Neuronal stem cell (in vitro differentiated cells): ENCODE results near the gene ETDA.
"Not testable (repeated sequence)": the region's sequence is repeated elsewhere in the genome, so short reads cannot be mapped to it uniquely, and the experiment has no call there.

Experiments used
- DNase-seq: peaks from one replicate; pipeline ENCODE4 v3.0.0-alpha.2; 2013; ENCODE audit warnings: low spot score
- H2AFZ ChIP-seq: one replicate; pipeline ENCODE4 v1.6.1; 2013; ENCODE audit warnings: mild to moderate bottlenecking, low read length, inconsistent platforms
- H2AK5ac ChIP-seq: 2 replicates; pipeline ENCODE4 v1.6.1; 2013; ENCODE audit warnings: low read depth, mild to moderate bottlenecking, inconsistent platforms, low read length, moderate library complexity, mixed read lengths
- H2BK120ac ChIP-seq: 2 replicates; pipeline ENCODE4 v1.6.1; 2013; ENCODE audit warnings: low read depth, mild to moderate bottlenecking, inconsistent platforms, low read length, moderate library complexity, mixed read lengths
- H2BK12ac ChIP-seq: one replicate; pipeline ENCODE4 v1.6.1; 2013; ENCODE audit warnings: low read length, inconsistent platforms
- H2BK15ac ChIP-seq: 2 replicates; pipeline ENCODE4 v1.6.1; 2013; ENCODE audit warnings: mild to moderate bottlenecking, low read length, inconsistent platforms, mixed read lengths
- H2BK5ac ChIP-seq: one replicate; pipeline ENCODE4 v1.6.1; 2013; ENCODE audit warnings: inconsistent platforms, mild to moderate bottlenecking, low read length, moderate library complexity
- H3K14ac ChIP-seq: one replicate; pipeline ENCODE4 v1.6.1; 2013; ENCODE audit warnings: low read length, inconsistent platforms
- H3K18ac ChIP-seq: 2 replicates; pipeline ENCODE4 v1.6.1; 2013; ENCODE audit warnings: low read length, inconsistent platforms
- H3K23ac ChIP-seq: 2 replicates; pipeline ENCODE4 v1.6.1; 2013; ENCODE audit warnings: low read depth, mild to moderate bottlenecking, mixed read lengths, low read length, inconsistent platforms; ENCODE audit not compliant: poor library complexity
- H3K27ac ChIP-seq: replicated peaks from 3 replicates; pipeline ENCODE4 v1.5.1; 2013; ENCODE audit warnings: low read length, inconsistent platforms
- H3K27me3 ChIP-seq, 3 experiments: 2 replicates each; pipeline ENCODE4 v1.6.1; 2013; ENCODE audit warnings: low read length in 3 of 3, mild to moderate bottlenecking in 2 of 3, inconsistent platforms in 1 of 3, low read depth in 1 of 3, mixed read lengths in 1 of 3, moderate library complexity in 1 of 3; ENCODE audit not compliant: control insufficient read depth in 3 of 3, insufficient read depth in 3 of 3
- H3K36me3 ChIP-seq, 2 donors: replicated peaks in 1 of 2; 2 replicates each; pipeline ENCODE4 v1.6.1; 2013; ENCODE audit warnings: low read length in 2 of 2; ENCODE audit not compliant: control insufficient read depth in 2 of 2, insufficient read depth in 2 of 2
- H3K4ac ChIP-seq: 2 replicates; pipeline ENCODE4 v1.6.1; 2013; ENCODE audit warnings: inconsistent platforms, mild to moderate bottlenecking, low read length, moderate library complexity
- H3K4me1 ChIP-seq, 2 donors: 1 replicate in 1 of 2; 2 replicates in 1 of 2; pipeline ENCODE4 v1.6.1; 2013; ENCODE audit warnings: low read length in 2 of 2, low read depth in 1 of 2; ENCODE audit not compliant: control insufficient read depth in 2 of 2, insufficient read depth in 1 of 2
- H3K4me2 ChIP-seq: one replicate; pipeline ENCODE4 v1.6.1; 2013; ENCODE audit warnings: mild to moderate bottlenecking, low read length, inconsistent platforms; ENCODE audit not compliant: insufficient read depth, poor library complexity, severe bottlenecking
- H3K4me3 ChIP-seq, 2 donors: 2 replicates each; pipeline ENCODE4 v1.5.1; 2013; ENCODE audit warnings: low read length in 2 of 2, mild to moderate bottlenecking in 2 of 2, inconsistent platforms in 1 of 2, moderate library complexity in 1 of 2
- H3K79me1 ChIP-seq: one replicate; pipeline ENCODE4 v1.6.1; 2013; ENCODE audit warnings: low read depth, mild to moderate bottlenecking, inconsistent platforms, low read length, moderate library complexity
- H3K9ac ChIP-seq: one replicate; pipeline ENCODE4 v1.6.1; 2013; ENCODE audit warnings: mild to moderate bottlenecking, low read depth, low read length, inconsistent platforms; ENCODE audit not compliant: poor library complexity
- H3K9me3 ChIP-seq, 2 donors: replicated peaks in 1 of 2; 2 replicates each; pipeline versions ENCODE3 to v1.6.1; 2013; ENCODE audit warnings: low read length in 2 of 2, mild to moderate bottlenecking in 2 of 2, inconsistent platforms in 1 of 2, low read depth in 1 of 2, mixed read lengths in 1 of 2, moderate library complexity in 1 of 2; ENCODE audit not compliant: control insufficient read depth in 2 of 2, insufficient read depth in 1 of 2
- H4K8ac ChIP-seq: one replicate; pipeline ENCODE4 v1.6.1; 2013; ENCODE audit warnings: low read depth, mild to moderate bottlenecking, inconsistent platforms, low read length, moderate library complexity
- H4K91ac ChIP-seq: one replicate; pipeline ENCODE4 v1.6.1; 2013; ENCODE audit warnings: low read length, low read depth, mild to moderate bottlenecking, inconsistent platforms; ENCODE audit not compliant: poor library complexity
- WGBS, 2 donors: extraction: QIAGEN DNeasy Blood & Tissue Kit; methylation state at CpG; one replicate each; pipeline ENCODE4 v1.1.7; 2013; ENCODE audit warnings: missing lambda C conversion rate in 2 of 2, mixed read lengths in 1 of 2; ENCODE audit not compliant: insufficient read length in 2 of 2, insufficient replicate concordance in 1 of 2; ENCODE audit errors: extremely low coverage in 2 of 2; 5-methylcytosine and 5-hydroxymethylcytosine counted together

Gene ETDA

DNA sequence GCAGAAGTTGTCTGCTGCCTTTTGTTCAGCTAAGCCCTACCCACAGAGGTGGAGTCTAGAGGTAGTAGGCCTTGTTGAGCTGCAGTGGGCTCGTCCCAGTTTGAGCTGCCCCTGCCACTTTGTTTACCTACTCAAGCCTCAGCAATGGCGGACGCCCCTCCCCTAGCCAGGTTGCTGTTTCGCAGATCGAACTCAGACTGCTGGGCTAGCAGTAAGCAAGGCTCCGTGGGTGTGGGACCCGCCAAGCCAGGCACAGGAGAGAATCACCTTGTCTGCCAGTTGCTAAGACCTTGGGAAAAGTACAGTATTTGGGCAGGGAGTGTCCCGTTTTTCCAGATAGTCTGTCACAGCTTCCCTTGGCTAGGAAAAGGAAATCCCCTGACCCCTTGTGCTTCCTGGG lies 11.5 kb downstream of the ETDA start:
- H3K18ac ChIP-seq, H4K91ac ChIP-seq, H3K4me3 ChIP-seq, H2AFZ ChIP-seq, H2AK5ac ChIP-seq, H3K9me3 ChIP-seq, DNase-seq, H3K23ac ChIP-seq, H3K4me2 ChIP-seq, H2BK15ac ChIP-seq, H2BK120ac ChIP-seq, H3K4me1 ChIP-seq, H3K79me1 ChIP-seq, H3K14ac ChIP-seq, H2BK5ac ChIP-seq, H3K27me3 ChIP-seq, H2BK12ac ChIP-seq, H3K36me3 ChIP-seq, H3K27ac ChIP-seq, H3K4ac ChIP-seq, H4K8ac ChIP-seq, H3K9ac ChIP-seq: not testable (repeated sequence)
- no CpG with 5 or more reads among the region's 8 CpGs for WGBS, 2 donors

DNA sequence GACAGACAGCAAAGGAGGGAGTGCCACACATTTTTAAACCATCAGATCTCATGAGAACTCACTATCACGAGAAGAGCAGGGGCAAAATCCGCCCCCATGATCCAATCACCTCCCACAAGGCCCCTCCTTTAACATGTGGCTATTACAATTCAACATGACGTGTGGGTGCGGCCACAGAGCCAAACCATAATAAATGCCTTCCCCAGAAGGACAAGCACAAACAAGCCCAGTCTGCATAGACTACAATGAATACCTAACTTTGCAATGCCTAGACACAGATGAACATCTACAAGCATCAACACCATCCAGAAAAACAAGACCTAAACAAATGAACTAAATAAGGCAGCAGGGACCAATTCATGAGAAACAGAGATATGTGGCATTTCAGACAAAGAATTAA lies 12.3 kb downstream of the ETDA start:
- H3K4me3 ChIP-seq: no peak overlapping the region
- H3K27ac ChIP-seq: no peak overlapping the region
- no peak overlapping the region for H2BK5ac ChIP-seq
- no peak overlapping the region for H4K8ac ChIP-seq
- no peak for DNase-seq
- no peaks in the 10 kb centered on the region for H3K9me3 ChIP-seq
- no CpG with 5 or more reads among the region's 4 CpGs for WGBS, 2 donors
- no peak overlapping the region for H3K9ac ChIP-seq
- no peaks in the 10 kb centered on the region for H3K27me3 ChIP-seq
- no peaks in the 10 kb centered on the region for H3K36me3 ChIP-seq
- H2BK12ac ChIP-seq: no peak overlapping the region
- H3K18ac ChIP-seq: no peak overlapping the region
- no peak overlapping the region for H4K91ac ChIP-seq
- H2BK15ac ChIP-seq: no peak overlapping the region
- H2BK120ac ChIP-seq: no peak overlapping the region
- H3K4me1 ChIP-seq: no peaks in the 10 kb centered on the region
- no peak overlapping the region for H3K4ac ChIP-seq
- no peak overlapping the region for H2AK5ac ChIP-seq
- H3K79me1 ChIP-seq: no peaks in the 10 kb centered on the region
- no peak overlapping the region for H3K23ac ChIP-seq
- no peak overlapping the region for H3K4me2 ChIP-seq
- no peak overlapping the region for H3K14ac ChIP-seq
- H2AFZ ChIP-seq: no peak overlapping the region

DNA sequence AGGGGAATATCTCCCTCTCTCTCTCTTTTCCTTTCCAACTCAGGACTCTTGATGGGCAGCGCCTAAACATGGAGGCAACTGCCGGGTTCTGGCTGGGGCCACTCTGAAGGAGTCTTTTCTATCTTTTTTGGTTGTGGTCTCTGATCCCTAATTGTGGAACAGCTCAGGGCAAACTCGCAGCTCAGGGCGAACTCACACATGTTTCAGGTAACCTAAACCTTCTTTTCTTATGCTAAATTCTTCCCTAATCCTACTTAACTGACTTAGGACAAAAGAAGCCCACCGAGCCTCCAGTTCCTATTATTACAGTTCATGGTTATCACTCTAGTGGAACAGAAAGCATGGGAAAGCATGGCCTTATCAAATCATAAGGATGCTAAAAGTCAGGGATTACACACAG lies 21.3 kb downstream of the ETDA start:
- no peaks in the 10 kb centered on the region for H3K79me1 ChIP-seq
- no peak overlapping the region for H2BK120ac ChIP-seq
- no peaks in the 10 kb centered on the region for H3K36me3 ChIP-seq
- H3K4me3 ChIP-seq: no peak overlapping the region
- no peak overlapping the region for H4K91ac ChIP-seq
- no peak overlapping the region for H2BK15ac ChIP-seq
- H2AK5ac ChIP-seq: no peak overlapping the region
- no peak overlapping the region for H2AFZ ChIP-seq
- no peak overlapping the region for H3K27ac ChIP-seq
- WGBS, 2 donors: no CpG with 5 or more reads among the region's 5 CpGs
- H3K9ac ChIP-seq: no peak overlapping the region
- no peak overlapping the region for H3K4me2 ChIP-seq
- no peak overlapping the region for H2BK5ac ChIP-seq
- no peak overlapping the region for H2BK12ac ChIP-seq
- no peak overlapping the region for H3K18ac ChIP-seq
- no peaks in the 10 kb centered on the region for H3K9me3 ChIP-seq
- H3K27me3 ChIP-seq: no peaks in the 10 kb centered on the region
- H3K14ac ChIP-seq: no peak overlapping the region
- no peak overlapping the region for H3K23ac ChIP-seq
- H3K4me1 ChIP-seq: peaks cover 0 to 2% of the 10 kb centered on the region in 2 donors
- H4K8ac ChIP-seq: no peak overlapping the region
- no peak for DNase-seq
- H3K4ac ChIP-seq: no peak overlapping the region

DNA sequence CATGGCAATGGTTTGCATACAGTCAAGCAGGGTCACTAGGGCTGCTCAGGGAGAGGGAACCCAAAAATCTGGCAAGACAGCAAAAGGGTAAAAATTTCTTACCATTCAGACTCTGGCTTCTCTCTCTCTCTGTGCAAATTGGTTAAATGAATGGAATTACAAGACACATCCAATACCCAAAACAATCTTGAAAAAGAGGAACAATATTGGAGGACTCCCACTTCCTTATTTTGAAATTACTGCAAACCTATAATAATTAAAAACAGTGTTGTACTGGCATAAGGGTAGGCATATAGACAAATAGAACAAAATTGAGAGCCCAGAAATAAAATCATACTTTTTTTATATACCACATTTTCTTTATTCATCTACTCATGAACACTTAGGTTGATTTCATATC lies 24.1 kb downstream of the ETDA start:
- Histone ChIP-seq H2BK15ac (no peak overlapping the region), H4K8ac (no peak overlapping the region), H3K23ac (no peak overlapping the region), H2BK5ac (no peak overlapping the region), H3K79me1 (no peaks in the 10 kb centered on the region), H2AFZ (no peak overlapping the region), H3K14ac (no peak overlapping the region), H3K27ac (no peak overlapping the region), H2BK120ac (no peak overlapping the region), H3K18ac (no peak overlapping the region), H3K9ac (no peak overlapping the region), H3K4me2 (no peak overlapping the region), H3K4ac (no peak overlapping the region), H4K91ac (no peak overlapping the region), H3K4me3 (no peak overlapping the region), H3K27me3 (no peaks in the 10 kb centered on the region), H3K36me3 (no peaks in the 10 kb centered on the region), H2AK5ac (no peak overlapping the region), H2BK12ac (no peak overlapping the region), H3K4me1 (peaks cover 0 to 2% of the 10 kb centered on the region in 2 donors), H3K9me3 (no peaks in the 10 kb centered on the region)
- no peak for DNase-seq
